HK-2 (cell line): ENCODE data around the gene RHBDL3.
"Not testable (repeated sequence)": the region's sequence is repeated elsewhere in the genome, so short reads cannot be mapped to it uniquely, and the experiment has no call there.

Experiments
- DNase-seq: peaks from one replicate; pipeline ENCODE4 v3.0.0-alpha.2; 2018; ENCODE audit not compliant: unreplicated experiment

RHBDL3 gene

DNA sequence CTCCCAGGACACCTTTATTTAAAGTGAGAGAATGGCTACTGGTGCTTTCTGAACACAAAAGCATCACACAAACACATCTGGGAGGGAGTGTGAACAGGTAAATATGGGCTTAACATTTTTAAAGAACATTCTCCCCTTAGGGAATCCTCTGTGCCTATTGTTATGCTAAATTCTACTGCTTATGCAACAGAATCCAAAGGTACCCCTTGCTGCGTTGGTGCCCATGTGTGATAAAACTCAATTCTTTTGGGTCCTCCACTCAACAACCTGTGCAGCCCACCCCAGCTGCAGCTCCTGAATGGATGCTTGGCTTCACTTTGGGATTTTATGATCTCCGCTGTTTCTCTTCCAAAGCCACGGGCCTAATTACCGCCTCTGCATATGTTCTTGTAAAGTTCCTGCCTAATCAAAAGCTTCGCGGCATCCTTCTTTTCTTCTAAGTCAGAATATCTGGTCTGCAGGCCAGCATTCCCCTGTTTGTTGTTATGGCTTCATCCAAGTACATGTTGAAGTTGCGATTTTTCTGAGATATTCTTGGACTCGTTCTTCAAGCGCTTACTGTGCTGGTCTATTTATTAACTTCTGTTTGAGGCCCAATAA is 23.9 kb downstream of the RHBDL3 start:
- no peak for DNase-seq

GRCh38 chr17:32292094-32292493 is 26.5 kb downstream of the RHBDL3 start:
- no peak for DNase-seq

DNA sequence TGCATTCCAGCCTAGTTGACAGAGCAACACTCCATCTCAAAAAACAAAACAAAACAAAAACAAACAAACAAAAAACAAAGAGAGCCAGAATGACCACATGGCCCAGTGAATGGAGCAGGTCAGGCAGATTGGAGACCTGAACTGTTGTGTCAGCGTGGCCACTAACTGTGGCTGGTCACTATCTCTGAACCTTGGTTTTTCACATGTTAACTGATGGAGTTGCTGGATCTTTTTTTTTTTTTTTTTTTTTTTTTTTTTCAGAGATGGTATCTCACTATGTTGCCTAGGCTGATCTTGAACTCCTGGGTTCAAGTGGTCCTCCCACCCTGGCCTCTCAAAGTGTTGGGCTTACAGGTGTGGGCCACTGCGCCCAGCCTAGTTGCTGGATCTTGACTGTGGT is 31.8 kb downstream of the RHBDL3 start:
- no peak for DNase-seq

DNA sequence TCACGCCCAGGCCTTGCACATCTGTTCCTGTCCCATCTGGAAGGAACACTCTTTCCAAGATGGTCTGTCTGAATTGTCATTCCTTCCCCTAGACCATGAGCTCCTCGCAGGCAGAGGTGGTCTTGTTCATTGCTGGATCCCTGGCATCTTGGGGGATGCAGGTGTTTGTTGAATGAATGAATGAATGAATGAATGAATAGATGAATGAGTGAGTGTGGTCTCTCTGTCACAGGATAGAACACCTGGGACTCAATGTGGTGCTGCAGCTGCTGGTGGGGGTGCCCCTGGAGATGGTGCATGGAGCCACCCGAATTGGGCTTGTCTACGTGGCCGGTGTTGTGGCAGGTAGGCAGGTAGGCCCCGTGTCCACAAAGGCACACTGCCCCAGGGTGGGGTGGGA is 32.2 kb downstream of the RHBDL3 start:
- DNase-seq: no peak

GRCh38 chr17:32298298-32298697 is 32.7 kb downstream of the RHBDL3 start:
- DNase-seq: no peak

DNA sequence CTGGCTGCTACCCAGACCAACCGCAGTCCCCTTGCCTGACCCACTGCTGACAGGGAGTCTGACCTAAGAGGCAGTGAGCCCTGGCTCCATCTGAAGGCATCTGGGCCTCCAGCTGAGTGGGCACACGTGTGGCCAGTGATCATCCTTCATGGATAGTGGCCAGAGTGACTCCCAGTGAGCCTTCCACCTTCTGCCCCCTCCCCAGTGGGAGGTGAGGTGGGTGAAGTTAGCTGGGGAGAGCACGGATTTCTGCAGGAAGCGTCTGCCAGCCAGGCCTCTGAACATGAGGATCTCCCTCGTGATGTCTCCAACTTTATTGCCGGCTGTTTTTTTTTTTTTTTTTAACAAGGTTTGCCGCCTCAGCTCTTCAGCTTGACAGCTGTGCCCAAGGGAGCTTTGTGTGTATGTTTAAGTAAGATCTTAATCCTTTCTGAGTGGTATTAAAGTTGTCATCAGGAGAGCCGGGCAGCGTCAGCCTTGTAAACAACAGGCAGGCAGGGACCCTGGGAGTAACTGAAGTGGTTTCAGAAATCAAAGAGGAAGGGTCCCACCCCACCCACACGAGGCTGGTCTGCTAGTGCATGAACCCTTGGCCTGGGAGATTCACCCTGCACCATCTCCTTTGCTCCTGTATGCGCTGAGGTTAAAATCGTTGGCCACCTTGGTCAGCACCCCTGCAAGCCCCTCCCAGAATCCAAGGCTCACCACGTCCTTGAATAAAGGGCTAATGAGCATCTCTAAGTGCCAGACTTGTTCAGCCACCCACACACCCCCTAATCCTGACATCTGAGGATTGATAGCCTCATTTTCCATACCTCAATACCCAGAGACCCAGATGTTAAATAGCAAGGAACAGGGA is 33.3 kb downstream of the RHBDL3 start:
- no peak for DNase-seq

GRCh38 chr17:32299580-32300164 is 34.0 kb downstream of the RHBDL3 start:
- DNase-seq: no peak

DNA sequence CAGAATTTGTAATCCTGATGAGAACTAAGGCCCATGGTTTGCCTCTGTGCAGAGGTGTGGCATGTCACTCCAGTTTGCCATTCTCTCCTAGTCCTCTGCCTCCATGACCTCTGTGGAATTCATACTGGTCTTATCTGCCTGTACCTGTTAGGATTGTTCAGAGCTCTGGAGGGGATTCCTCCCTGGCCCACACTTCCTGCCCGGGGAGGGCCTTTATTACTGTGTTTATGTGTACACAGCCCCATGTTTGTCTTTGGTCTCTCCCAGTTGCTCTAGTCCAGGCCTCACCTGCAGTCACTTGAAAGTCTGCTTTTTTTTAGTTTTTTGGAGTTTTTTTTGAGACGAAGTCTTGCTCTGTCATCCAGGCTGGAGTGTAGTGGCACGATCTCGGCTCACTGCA is 36.4 kb downstream of the RHBDL3 start:
- no peak for DNase-seq

GRCh38 chr17:32302860-32303649 is 37.4 kb downstream of the RHBDL3 start:
- DNase-seq: no peak

DNA sequence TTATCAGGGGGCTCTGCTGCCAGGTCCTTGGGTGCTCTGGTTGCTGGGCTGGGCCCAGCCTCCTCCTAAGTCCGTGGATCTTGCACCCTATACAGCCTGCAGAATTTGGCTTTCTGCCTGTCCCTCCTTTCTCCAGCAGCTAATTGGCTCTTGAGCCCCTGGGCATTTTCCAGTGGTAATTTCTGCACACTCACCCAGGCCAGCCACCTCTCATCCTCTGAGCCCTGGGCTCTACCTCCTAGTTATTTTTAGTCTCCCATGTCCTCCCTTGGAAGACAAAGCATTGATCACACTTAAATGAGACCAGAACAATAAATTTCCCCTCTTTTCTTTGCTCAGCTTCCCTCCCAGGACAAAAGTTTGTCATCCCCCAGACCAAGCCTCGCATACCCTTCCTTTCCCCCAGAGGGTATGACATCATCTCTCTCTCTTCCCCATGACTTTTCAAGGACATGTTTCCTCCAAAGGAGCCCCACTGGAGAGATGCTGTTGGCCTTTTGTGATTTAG is 38.2 kb downstream of the RHBDL3 start:
- DNase-seq: no peak

GRCh38 chr17:32305049-32305448 is 39.4 kb downstream of the RHBDL3 start:
- no peak for DNase-seq

DNA sequence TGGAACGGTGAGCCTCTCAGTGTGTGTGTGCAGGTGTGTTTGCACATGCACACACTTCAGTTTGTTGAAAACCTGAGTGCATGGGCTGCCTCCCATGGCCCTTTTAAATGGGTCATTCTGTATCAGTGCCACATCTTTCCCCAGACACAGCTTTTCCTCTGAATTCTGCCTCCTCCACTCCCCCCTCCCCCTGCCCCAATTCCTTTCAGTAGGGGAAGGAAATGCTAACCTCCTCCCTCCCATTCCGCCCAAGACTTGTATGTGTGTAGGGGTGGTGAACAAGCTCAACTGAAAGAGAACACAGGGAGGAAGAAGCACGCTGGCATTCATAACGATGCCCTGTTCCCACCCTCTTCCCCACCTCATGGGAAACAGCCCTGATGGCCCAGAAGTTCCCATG is 42.0 kb downstream of the RHBDL3 start:
- no peak for DNase-seq

GRCh38 chr17:32311028-32311536 is 45.5 kb downstream of the RHBDL3 start:
- no peak for DNase-seq

GRCh38 chr17:32314636-32315035 is 49.0 kb downstream of the RHBDL3 start:
- DNase-seq: no peak

DNA sequence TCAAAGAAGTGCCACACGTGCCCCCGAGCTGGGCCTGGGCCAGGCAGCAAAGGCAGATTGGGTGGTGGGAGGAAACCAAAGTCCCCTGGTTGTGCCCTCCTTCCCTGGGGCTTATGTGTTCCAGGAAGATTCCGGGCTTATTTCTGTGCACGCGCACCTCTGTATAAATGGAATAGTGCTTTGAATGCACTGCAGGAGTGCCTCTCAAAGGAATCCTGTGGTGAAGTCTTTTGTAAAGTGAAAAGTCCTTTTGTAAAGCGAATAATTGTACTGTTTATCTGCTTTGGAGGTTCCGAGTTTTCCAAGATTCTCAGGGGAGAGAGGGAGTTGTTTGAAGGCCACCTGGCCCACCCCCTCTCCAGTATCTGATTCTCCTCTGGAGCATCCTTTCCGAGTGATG is 49.5 kb downstream of the RHBDL3 start:
- DNase-seq: no peak

- not testable (repeated sequence) for DNase-seq
Observed at GRCh38 chr17:32316653-32317052, 51.0 kb downstream of the RHBDL3 start.

GRCh38 chr17:32317353-32317752 is 51.7 kb downstream of the RHBDL3 start:
- no peak for DNase-seq

- DNase-seq: no peak
Observed at GRCh38 chr17:32318071-32318470, 52.4 kb downstream of the RHBDL3 start.

GRCh38 chr17:32319548-32319905 is 53.9 kb downstream of the RHBDL3 start:
- peak; percentile 81 for DNase-seq

DNA sequence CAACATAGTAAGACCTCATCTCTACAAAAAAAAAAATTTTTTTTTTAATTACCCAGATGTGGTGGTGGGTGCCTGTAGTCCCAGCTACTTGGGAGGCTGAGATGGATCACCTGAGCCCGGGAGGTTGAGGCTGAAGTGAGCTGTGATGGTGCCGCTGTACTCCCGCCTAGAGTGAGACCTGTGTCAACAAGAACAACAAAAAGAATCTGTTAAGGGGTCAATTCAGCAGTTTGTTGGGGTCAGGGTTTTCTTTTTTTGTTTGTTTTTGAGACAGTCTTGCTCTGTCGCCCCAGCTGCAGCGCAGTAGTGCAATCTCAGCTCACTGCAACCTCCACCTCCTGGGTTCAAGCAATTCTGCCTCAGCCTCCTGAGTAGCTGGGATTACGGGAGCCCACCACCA is 54.4 kb downstream of the RHBDL3 start:
- DNase-seq: not testable (repeated sequence)

GRCh38 chr17:32320847-32321246 is 55.2 kb downstream of the RHBDL3 start:
- DNase-seq: no peak

- DNase-seq: no peak
Observed at GRCh38 chr17:32323046-32323445, 57.4 kb downstream of the RHBDL3 start.
